ENCODE measurements around the gene SLC35F3. TPM values are rescaled to one million over a fixed set of nuclear protein-coding genes. Genes with fewer than 3 reads are reported as not detected.
A peak's percentile ranks its signal among the peaks of the same experiment; 100 is the strongest.

SLC35F3 gene
- polyA plus RNA-seq, 1 donor (not counting 4 experiments of a cell fraction or from before 2014, with no cell fraction given) = 13.8 TPM

GRCh38 chr1:234342774-234343173, 438.3 kb downstream of the SLC35F3 start:
- no peaks in the 10 kb centered on the region for H3K79me2 ChIP-seq (ENCODE audit: control insufficient read depth, insufficient read depth, low read length)
- H3K4me2 ChIP-seq (ENCODE audit: control insufficient read depth, extremely low read depth, insufficient read depth, low read depth, low read length) = no peak overlapping the region
- no peak overlapping the region for H3K4me3 ChIP-seq (ENCODE audit: control insufficient read depth in 2 of 3, extremely low read depth in 1 of 3, insufficient read depth in 2 of 3, low read depth in 1 of 3, low read length in 3 of 3)
- FAIRE-seq (no peak), DNase-seq (ENCODE audit: low read depth, low spot score) (no peak)
- TF ChIP-seq EZH2 (IDR thresholded peaks at IDR 0.05; ENCODE audit: low read length) = no peak
- TF ChIP-seq CTCF (optimal IDR thresholded peaks at IDR 0.05 in 1 of 3, IDR thresholded peaks at IDR 0.05 in 1 of 3, conservative IDR thresholded peaks at IDR 0.05 in 1 of 3; ENCODE audit: extremely low read depth in 1 of 3, insufficient read depth in 2 of 3, low read length in 3 of 3) = no peak
- H2AFZ ChIP-seq (ENCODE audit: control insufficient read depth, low read length) = peak overlapping the region; percentile 6
- H3K9ac ChIP-seq (ENCODE audit: control insufficient read depth, extremely low read depth, insufficient read depth, low read length) = no peak overlapping the region
- dilution Hi-C loops (cut with MboI; ENCODE audit: extremely low pct_ligation_motif_present, low sequenced_read_pairs) = no loop called here
- H3K9me1 ChIP-seq (ENCODE audit: control insufficient read depth, extremely low read depth, insufficient read depth, low read length) = no peaks in the 10 kb centered on the region
- no peaks in the 10 kb centered on the region for H4K20me1 ChIP-seq (ENCODE audit: control insufficient read depth, extremely low read depth, insufficient read depth, low read length)
- H3K27me3 ChIP-seq (ENCODE audit: control insufficient read depth, extremely low read depth, insufficient read depth, low read length) = no peaks in the 10 kb centered on the region
- H3K9me3 ChIP-seq (ENCODE audit: control insufficient read depth, low read depth, low read length) = no peaks in the 10 kb centered on the region
- H3K4me1 ChIP-seq (ENCODE audit: control insufficient read depth, extremely low read depth, insufficient read depth, low read length) = no peaks in the 10 kb centered on the region
- H3K27ac ChIP-seq (ENCODE audit: control insufficient read depth, insufficient read depth, low read length) = no peak overlapping the region
- no peaks in the 10 kb centered on the region for H3K36me3 ChIP-seq (ENCODE audit: control insufficient read depth in 2 of 2, extremely low read depth in 1 of 2, insufficient read depth in 2 of 2, low read length in 2 of 2)

- H3K27me3 ChIP-seq (ENCODE audit: control insufficient read depth, extremely low read depth, insufficient read depth, low read length) = no peaks in the 10 kb centered on the region
- no peaks in the 10 kb centered on the region for H3K79me2 ChIP-seq (ENCODE audit: control insufficient read depth, insufficient read depth, low read length)
- no peaks in the 10 kb centered on the region for H4K20me1 ChIP-seq (ENCODE audit: control insufficient read depth, extremely low read depth, insufficient read depth, low read length)
- no peak for TF ChIP-seq EZH2 (IDR thresholded peaks at IDR 0.05; ENCODE audit: low read length)
- no peak for TF ChIP-seq CTCF (optimal IDR thresholded peaks at IDR 0.05 in 1 of 3, IDR thresholded peaks at IDR 0.05 in 1 of 3, conservative IDR thresholded peaks at IDR 0.05 in 1 of 3; ENCODE audit: extremely low read depth in 1 of 3, insufficient read depth in 2 of 3, low read length in 3 of 3)
- DNase-seq (ENCODE audit: low read depth, low spot score) (no peak), FAIRE-seq (no peak)
- H3K4me1 ChIP-seq (ENCODE audit: control insufficient read depth, extremely low read depth, insufficient read depth, low read length) = no peaks in the 10 kb centered on the region
- no peaks in the 10 kb centered on the region for H3K36me3 ChIP-seq (ENCODE audit: control insufficient read depth in 2 of 2, extremely low read depth in 1 of 2, insufficient read depth in 2 of 2, low read length in 2 of 2)
- no peak overlapping the region for H3K27ac ChIP-seq (ENCODE audit: control insufficient read depth, insufficient read depth, low read length)
- H3K9me3 ChIP-seq (ENCODE audit: control insufficient read depth, low read depth, low read length) = no peaks in the 10 kb centered on the region
- no peak overlapping the region for H3K4me3 ChIP-seq (ENCODE audit: control insufficient read depth in 2 of 3, extremely low read depth in 1 of 3, insufficient read depth in 2 of 3, low read depth in 1 of 3, low read length in 3 of 3)
- no peak overlapping the region for H3K4me2 ChIP-seq (ENCODE audit: control insufficient read depth, extremely low read depth, insufficient read depth, low read depth, low read length)
- no peak overlapping the region for H2AFZ ChIP-seq (ENCODE audit: control insufficient read depth, low read length)
- no peaks in the 10 kb centered on the region for H3K9me1 ChIP-seq (ENCODE audit: control insufficient read depth, extremely low read depth, insufficient read depth, low read length)
- H3K9ac ChIP-seq (ENCODE audit: control insufficient read depth, extremely low read depth, insufficient read depth, low read length) = no peak overlapping the region
- dilution Hi-C loops (cut with MboI; ENCODE audit: extremely low pct_ligation_motif_present, low sequenced_read_pairs) = no loop called here
Observed at GRCh38 chr1:234345237-234345636, 440.8 kb downstream of the SLC35F3 start.
